Stomach (tissue), 4 donors: ENCODE results near the gene LYL1.

Source experiments
- EP300 ChIP-seq: sonication (generic); formaldehyde crosslinking; IDR thresholded peaks from one replicate; pipeline ENCODE4 v1.6.1; 2017; ENCODE audit warnings: antibody characterized with exemption
- POLR2A ChIP-seq, 4 donors: fragments of 450-650 bp; IDR thresholded peaks; one replicate each; pipeline ENCODE4 v1.6.1; 2016; ENCODE audit warnings: antibody characterized with exemption in 4 of 4, control low read depth in 2 of 4, mild to moderate bottlenecking in 1 of 4, moderate library complexity in 1 of 4
- POLR2AphosphoS5 ChIP-seq, 3 donors: sonication (generic); formaldehyde crosslinking; IDR thresholded peaks; one replicate each; pipeline ENCODE4 v1.6.1; 2016; ENCODE audit warnings: antibody characterized with exemption in 3 of 3
- TF ChIP-seq, protein P1 (sequence below), 7 experiments: fragments of 450-650 bp in 4 of 7; fragments of 200-600 bp in 3 of 7; sonication (generic) in 3 of 7; IDR thresholded peaks; one replicate each; pipeline ENCODE4 v1.5.1; 2016 to 2019; ENCODE audit warnings: antibody characterized with exemption in 7 of 7, control low read depth in 2 of 7, mild to moderate bottlenecking in 1 of 7

DNA sequence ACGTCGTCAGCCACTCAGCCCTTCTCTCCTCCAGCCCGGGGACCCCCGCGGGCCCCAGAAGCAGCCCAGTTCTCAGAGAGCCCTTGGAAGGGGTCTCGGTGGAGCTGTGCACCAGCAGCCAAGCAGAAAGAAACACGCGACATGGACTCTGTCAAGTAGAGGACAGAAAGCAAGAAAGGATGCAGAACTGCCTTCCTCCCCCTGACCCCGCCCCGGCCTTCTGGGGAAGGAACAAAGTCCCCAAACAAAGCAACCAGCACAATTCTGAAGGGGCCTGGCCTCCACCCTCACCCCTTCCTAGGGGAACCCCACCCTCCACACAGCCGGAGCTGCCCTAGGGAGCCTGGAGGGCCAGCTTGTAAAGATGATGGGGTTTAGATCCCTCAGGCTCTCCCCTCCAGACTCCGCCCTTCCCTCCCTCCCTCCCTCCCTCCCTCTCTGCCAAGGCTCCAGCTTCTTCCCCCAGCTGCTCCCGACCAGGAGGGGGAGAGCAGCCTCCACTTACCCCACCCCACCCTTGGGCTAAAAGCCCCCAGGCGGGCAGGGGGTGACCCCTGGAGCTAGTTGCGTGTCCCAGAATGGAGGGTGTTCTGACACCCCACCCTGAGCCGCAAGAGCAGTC, 7.8 kb downstream of the LYL1 start:
- TF ChIP-seq, protein P1, sequence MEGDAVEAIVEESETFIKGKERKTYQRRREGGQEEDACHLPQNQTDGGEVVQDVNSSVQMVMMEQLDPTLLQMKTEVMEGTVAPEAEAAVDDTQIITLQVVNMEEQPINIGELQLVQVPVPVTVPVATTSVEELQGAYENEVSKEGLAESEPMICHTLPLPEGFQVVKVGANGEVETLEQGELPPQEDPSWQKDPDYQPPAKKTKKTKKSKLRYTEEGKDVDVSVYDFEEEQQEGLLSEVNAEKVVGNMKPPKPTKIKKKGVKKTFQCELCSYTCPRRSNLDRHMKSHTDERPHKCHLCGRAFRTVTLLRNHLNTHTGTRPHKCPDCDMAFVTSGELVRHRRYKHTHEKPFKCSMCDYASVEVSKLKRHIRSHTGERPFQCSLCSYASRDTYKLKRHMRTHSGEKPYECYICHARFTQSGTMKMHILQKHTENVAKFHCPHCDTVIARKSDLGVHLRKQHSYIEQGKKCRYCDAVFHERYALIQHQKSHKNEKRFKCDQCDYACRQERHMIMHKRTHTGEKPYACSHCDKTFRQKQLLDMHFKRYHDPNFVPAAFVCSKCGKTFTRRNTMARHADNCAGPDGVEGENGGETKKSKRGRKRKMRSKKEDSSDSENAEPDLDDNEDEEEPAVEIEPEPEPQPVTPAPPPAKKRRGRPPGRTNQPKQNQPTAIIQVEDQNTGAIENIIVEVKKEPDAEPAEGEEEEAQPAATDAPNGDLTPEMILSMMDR (IDR thresholded peaks at IDR 0.05): no peak
- no peak for TF ChIP-seq POLR2AphosphoS5 (IDR thresholded peaks at IDR 0.05)
- no peak for TF ChIP-seq POLR2A (IDR thresholded peaks at IDR 0.05)
- no peak for TF ChIP-seq EP300
